HUES6 (cell line): Measurements from ENCODE around the gene PEX7.
"Not testable (repeated sequence)": the region's sequence is repeated elsewhere in the genome, so short reads cannot be mapped to it uniquely, and the experiment has no call there.

Source experiments
- H3K27ac ChIP-seq: 2 replicates; pipeline ENCODE4 v1.7.0; 2013; ENCODE audit warnings: low read depth, mild to moderate bottlenecking, low read length, inconsistent platforms
- H3K27me3 ChIP-seq: 2 replicates; pipeline ENCODE4 v1.6.1; 2013; ENCODE audit warnings: low read length; ENCODE audit not compliant: control insufficient read depth, insufficient read depth
- H3K36me3 ChIP-seq: 2 replicates; pipeline ENCODE4 v1.6.1; 2013; ENCODE audit warnings: low read length; ENCODE audit not compliant: control insufficient read depth, insufficient read depth
- H3K4me1 ChIP-seq: 2 replicates; pipeline ENCODE4 v1.6.1; 2013; ENCODE audit warnings: low read length; ENCODE audit not compliant: control insufficient read depth, insufficient read depth
- H3K4me3 ChIP-seq: 2 replicates; pipeline ENCODE4 v1.5.1; 2013; ENCODE audit warnings: low read depth, low read length
- H3K9ac ChIP-seq: one replicate; pipeline ENCODE4 v1.6.1; 2013; ENCODE audit warnings: mild to moderate bottlenecking, low read length
- H3K9me3 ChIP-seq: 2 replicates; pipeline ENCODE4 v1.6.1; 2013; ENCODE audit warnings: low read depth, low read length; ENCODE audit not compliant: control insufficient read depth, insufficient read depth

Gene PEX7

GRCh38 chr6:136923954-136924673, 101.7 kb downstream of the PEX7 start:
- Histone ChIP-seq H3K27me3 (peaks cover 64% of the 10 kb centered on the region), H3K27ac (no peak overlapping the region), H3K4me3 (peak overlapping the region; percentile 12; the same call in 1 of the 2 replicates), H3K4me1 (peaks cover 11% of the 10 kb centered on the region), H3K9ac (no peak overlapping the region), H3K9me3 (no peaks in the 10 kb centered on the region), H3K36me3 (no peaks in the 10 kb centered on the region)

DNA sequence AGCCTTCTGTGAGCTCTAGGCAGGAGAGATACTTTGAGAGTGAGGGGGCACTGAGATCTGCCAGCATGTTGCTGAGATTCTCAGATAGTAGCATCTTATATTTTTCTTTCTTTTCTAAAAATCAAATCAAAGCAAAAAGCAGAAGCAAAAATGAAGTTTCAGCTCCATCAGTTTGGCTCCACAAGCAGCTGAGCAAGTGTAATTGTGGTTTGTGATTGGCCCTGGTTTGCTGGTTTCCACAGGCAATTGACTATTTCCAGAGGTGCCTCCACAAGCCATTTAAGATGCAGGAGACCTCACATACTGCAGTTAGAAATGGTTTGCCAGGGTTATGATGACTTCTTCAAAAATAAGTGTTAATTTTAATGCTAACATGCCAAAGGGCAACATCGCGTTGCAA, 104.0 kb downstream of the PEX7 start:
- Histone ChIP-seq H3K9ac (no peak overlapping the region), H3K27me3 (peaks cover 52% of the 10 kb centered on the region), H3K4me1 (peaks cover under 1% of the 10 kb centered on the region), H3K9me3 (no peaks in the 10 kb centered on the region), H3K27ac (no peak overlapping the region), H3K36me3 (no peaks in the 10 kb centered on the region), H3K4me3 (no peak overlapping the region)

- Histone ChIP-seq H3K9me3 (no peaks in the 10 kb centered on the region), H3K9ac (no peak overlapping the region), H3K27me3 (peaks cover 44% of the 10 kb centered on the region), H3K4me1 (peaks cover 3% of the 10 kb centered on the region), H3K36me3 (no peaks in the 10 kb centered on the region), H3K27ac (no peak overlapping the region), H3K4me3 (no peak overlapping the region)
Measured at GRCh38 chr6:136927292-136927691, 104.9 kb downstream of the PEX7 start.

- no peak overlapping the region for H3K4me3 ChIP-seq
- H3K4me1 ChIP-seq = peaks cover 16% of the 10 kb centered on the region
- no peaks in the 10 kb centered on the region for H3K9me3 ChIP-seq
- no peak overlapping the region for H3K27ac ChIP-seq
- no peak overlapping the region for H3K9ac ChIP-seq
- no peaks in the 10 kb centered on the region for H3K36me3 ChIP-seq
- H3K27me3 ChIP-seq = peaks cover 16% of the 10 kb centered on the region; the same call in 1 of the 2 replicates
Measured at GRCh38 chr6:136930528-136930927, 108.1 kb downstream of the PEX7 start.

DNA sequence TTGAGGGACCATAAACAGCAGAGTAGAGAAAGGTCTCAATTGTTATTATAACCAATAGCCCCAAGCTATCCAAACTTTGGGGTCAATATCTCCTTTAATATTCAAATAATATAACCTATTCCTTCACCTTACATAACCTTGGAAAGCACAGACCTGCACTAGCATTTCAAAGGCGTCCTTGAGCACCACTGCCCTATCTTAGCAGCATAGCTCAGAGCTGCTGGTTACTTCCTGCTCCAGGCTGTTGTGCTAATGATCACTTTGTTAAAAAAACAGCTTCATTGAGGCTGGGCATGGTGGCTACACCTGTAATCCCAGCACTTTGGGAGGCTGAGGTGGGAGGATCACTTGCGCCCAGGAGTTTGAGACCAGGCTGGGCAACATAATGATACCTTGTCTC, 110.2 kb downstream of the PEX7 start:
- H3K27ac ChIP-seq = no peak overlapping the region
- H3K36me3 ChIP-seq = no peaks in the 10 kb centered on the region
- no peak overlapping the region for H3K4me3 ChIP-seq
- H3K27me3 ChIP-seq = peaks cover 13% of the 10 kb centered on the region; the same call in 1 of the 2 replicates
- H3K9me3 ChIP-seq = no peaks in the 10 kb centered on the region
- peaks cover 16% of the 10 kb centered on the region for H3K4me1 ChIP-seq
- no peak overlapping the region for H3K9ac ChIP-seq

DNA sequence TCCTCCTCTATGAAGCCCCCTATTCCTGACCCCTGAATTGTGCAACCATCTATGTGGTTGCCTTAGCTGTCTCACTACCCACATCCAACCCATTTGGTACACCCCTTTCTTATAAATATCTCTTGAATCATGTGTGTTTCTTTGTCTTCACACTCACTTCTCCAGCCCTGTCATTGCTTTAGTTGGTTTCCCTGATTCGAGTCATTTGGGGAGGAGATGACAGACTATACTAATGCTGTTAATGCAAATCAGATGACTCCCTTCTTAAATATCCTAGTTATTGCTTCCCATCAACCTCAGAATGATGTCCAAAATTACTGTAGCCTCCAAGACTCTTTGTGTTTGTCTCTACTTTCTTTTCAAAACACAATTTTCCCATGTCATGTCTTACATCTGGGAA, 122.7 kb downstream of the PEX7 start:
- Histone ChIP-seq H3K9me3 (peaks cover 4% of the 10 kb centered on the region; the same call in 1 of the 2 replicates), H3K27me3 (no peaks in the 10 kb centered on the region), H3K4me1 (peaks cover 17% of the 10 kb centered on the region), H3K27ac (no peak overlapping the region), H3K36me3 (no peaks in the 10 kb centered on the region), H3K4me3 (no peak overlapping the region), H3K9ac (no peak overlapping the region)

DNA sequence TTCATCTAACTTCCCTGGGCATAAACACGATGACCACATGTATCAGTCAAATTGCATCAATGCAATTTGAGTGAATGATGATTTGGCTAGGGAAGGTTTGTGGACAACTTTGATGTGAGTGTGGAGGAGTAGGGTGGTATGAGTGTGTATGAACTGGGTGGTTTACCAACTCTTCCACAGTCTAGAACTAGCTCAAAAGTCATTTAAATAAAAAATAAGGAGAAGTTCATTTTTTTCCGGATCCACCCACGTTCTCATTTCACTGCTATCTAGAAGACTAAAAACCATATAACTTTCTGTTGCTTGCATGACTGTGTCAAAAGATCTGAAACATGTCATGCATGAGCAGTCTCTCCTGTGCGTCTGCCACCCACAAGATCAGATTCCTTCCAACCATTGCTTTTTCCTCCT, 123.3 kb downstream of the PEX7 start:
- H3K36me3 ChIP-seq = no peaks in the 10 kb centered on the region

DNA sequence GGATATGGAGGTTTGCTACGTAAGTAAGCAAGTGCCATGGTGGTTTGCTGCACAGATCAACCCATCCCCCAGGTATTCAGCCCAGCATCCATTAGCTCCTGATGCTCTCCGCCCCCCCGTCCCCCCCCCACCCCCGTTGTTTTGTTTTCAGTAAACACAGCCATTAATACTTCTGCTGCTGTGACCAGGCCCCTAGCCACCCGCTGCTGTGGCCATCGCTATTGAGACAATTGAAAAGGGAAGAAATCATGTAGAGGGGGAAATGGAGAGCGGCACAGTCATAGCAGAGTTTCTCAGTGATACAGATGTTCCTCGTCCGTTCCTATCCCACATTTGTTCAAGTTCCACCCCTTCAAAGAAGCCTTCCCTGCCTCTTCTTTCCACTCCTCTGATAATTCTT, 124.6 kb downstream of the PEX7 start:
- H3K4me3 ChIP-seq = no peak overlapping the region
- H3K36me3 ChIP-seq = no peaks in the 10 kb centered on the region
- H3K27ac ChIP-seq = no peak overlapping the region
- no peak overlapping the region for H3K9ac ChIP-seq
- H3K27me3 ChIP-seq = no peaks in the 10 kb centered on the region
- peaks cover 4% of the 10 kb centered on the region; the same call in 1 of the 2 replicates for H3K9me3 ChIP-seq
- H3K4me1 ChIP-seq = peaks cover 17% of the 10 kb centered on the region

More for the DNA sequence above, 123.3 kb downstream of the PEX7 start:
- H3K27ac ChIP-seq = no peak overlapping the region
- H3K27me3 ChIP-seq = no peaks in the 10 kb centered on the region
- peaks cover 17% of the 10 kb centered on the region for H3K4me1 ChIP-seq
- no peak overlapping the region for H3K9ac ChIP-seq
- H3K4me3 ChIP-seq = no peak overlapping the region
- H3K9me3 ChIP-seq = peaks cover 4% of the 10 kb centered on the region; the same call in 1 of the 2 replicates

- not testable (repeated sequence) for H3K4me3 ChIP-seq, H3K27ac ChIP-seq, H3K36me3 ChIP-seq, H3K9ac ChIP-seq, H3K9me3 ChIP-seq, H3K27me3 ChIP-seq
- peaks cover 25% of the 10 kb centered on the region for H3K4me1 ChIP-seq
Measured at GRCh38 chr6:136949957-136950356, 127.6 kb downstream of the PEX7 start.

- H3K27me3 ChIP-seq = no peaks in the 10 kb centered on the region
- H3K27ac ChIP-seq = no peak overlapping the region
- H3K36me3 ChIP-seq = no peaks in the 10 kb centered on the region
- H3K9ac ChIP-seq = no peak overlapping the region
- peaks cover 32% of the 10 kb centered on the region for H3K4me1 ChIP-seq
- peaks cover 4% of the 10 kb centered on the region; the same call in 1 of the 2 replicates for H3K9me3 ChIP-seq
- no peak overlapping the region for H3K4me3 ChIP-seq
Measured at GRCh38 chr6:136950436-136951126, 128.2 kb downstream of the PEX7 start.

- Histone ChIP-seq H3K4me3 (no peak overlapping the region), H3K9ac (no peak overlapping the region), H3K36me3 (no peaks in the 10 kb centered on the region), H3K9me3 (peaks cover 4% of the 10 kb centered on the region; the same call in 1 of the 2 replicates), H3K4me1 (peaks cover 32% of the 10 kb centered on the region), H3K27ac (no peak overlapping the region), H3K27me3 (no peaks in the 10 kb centered on the region)
Measured at GRCh38 chr6:136952714-136953260, 130.4 kb downstream of the PEX7 start.
